ENCODE results near the gene GNPNAT1. TPM values are rescaled to one million over a fixed set of nuclear protein-coding genes. Genes with fewer than 3 reads are reported as not detected.
"Not testable (repeated sequence)": the region's sequence is repeated elsewhere in the genome, so short reads cannot be mapped to it uniquely, and the experiment has no call there.

The GNPNAT1 gene
- total and polyA plus RNA-seq, 2 donors (not counting 3 experiments of a cell fraction or from before 2014, with no cell fraction given), result 18.7 to 38.9 TPM

- Histone ChIP-seq H3K27ac (ENCODE audit: insufficient read depth, low read depth, low read length) (no peak overlapping the region), H3K4me1 (ENCODE audit: control insufficient read depth, extremely low read depth, insufficient read depth, low read length) (peaks cover 17% of the 10 kb centered on the region), H3K4me3 (replicated peaks in 1 of 3; ENCODE audit: insufficient read depth in 1 of 3, low read depth in 1 of 3, low read length in 3 of 3) (no peak overlapping the region), H3K9me1 (replicated peaks; ENCODE audit: control insufficient read depth, extremely low read depth, insufficient read depth, low read length) (no peaks in the 10 kb centered on the region), H3K27me3 (ENCODE audit: control insufficient read depth in 2 of 2, insufficient read depth in 2 of 2, low read length in 2 of 2) (no peaks in the 10 kb centered on the region), H2AFZ (ENCODE audit: low read depth, low read length) (no peak overlapping the region), H3K79me2 (ENCODE audit: control insufficient read depth, insufficient read depth, low read length) (no peaks in the 10 kb centered on the region), H3K9ac (replicated peaks; ENCODE audit: extremely low read depth, insufficient read depth, low read length) (no peak overlapping the region), H3K36me3 (ENCODE audit: control insufficient read depth in 2 of 2, extremely low read depth in 1 of 2, insufficient read depth in 2 of 2, low read length in 2 of 2) (peaks cover 2 to 10% of the 10 kb centered on the region in 2 experiments), H4K20me1 (replicated peaks; ENCODE audit: control insufficient read depth, extremely low read depth, insufficient read depth, low read length) (no peaks in the 10 kb centered on the region), H3K9me3 (replicated peaks; ENCODE audit: control insufficient read depth, insufficient read depth, low read length) (no peaks in the 10 kb centered on the region), H3K4me2 (ENCODE audit: insufficient read depth, low read length) (no peak overlapping the region)
- FAIRE-seq (no peak), DNase-seq (ENCODE audit: low read depth, low spot score) (no peak)
- BruUV-seq (replicated peaks), result no TSS peak
- ChIA-PET POLR2A (interaction anchor here (0.6 kb wide), 1 partner anchor 25 kb away, joined by 3 read pairs; no protein-coding TSS in a partner anchor), CTCF (interaction anchor here (0.5 kb wide), 1 partner anchor 182 kb away, joined by 3 read pairs; no protein-coding TSS in a partner anchor)
- dilution Hi-C loops (cut with MboI; ENCODE audit: extremely low pct_ligation_motif_present, low sequenced_read_pairs), result no loop called here
- no peak for TF ChIP-seq MYC (IDR thresholded peaks at IDR 0.05; ENCODE audit: low read depth, low read length)
- TF ChIP-seq POLR2A (IDR thresholded peaks at IDR 0.05; ENCODE audit: low read depth, low read length), result no peak
- no peak for TF ChIP-seq POLR2AphosphoS5 (IDR thresholded peaks at IDR 0.05; ENCODE audit: insufficient read depth, low read depth, low read length)
- no peak for TF ChIP-seq CTCF (IDR thresholded peaks at IDR 0.05; ENCODE audit: extremely low read depth in 1 of 2, insufficient read depth in 1 of 2, low read depth in 1 of 2, low read length in 2 of 2)
- no peak for TF ChIP-seq EZH2 (IDR thresholded peaks at IDR 0.05; ENCODE audit: borderline replicate concordance, low read depth, low read length, severe bottlenecking)
- TF ChIP-seq FOS (IDR thresholded peaks at IDR 0.05; ENCODE audit: borderline replicate concordance, insufficient read depth, low read length), result no peak
- TF ChIP-seq JUN (IDR thresholded peaks at IDR 0.05; ENCODE audit: borderline replicate concordance, insufficient read depth, insufficient read length, low read depth), result no peak
- no peak for TF ChIP-seq GATA2 (IDR thresholded peaks at IDR 0.05; ENCODE audit: insufficient read depth, insufficient read length, low read depth, low read length)
- TF ChIP-seq, protein P1, sequence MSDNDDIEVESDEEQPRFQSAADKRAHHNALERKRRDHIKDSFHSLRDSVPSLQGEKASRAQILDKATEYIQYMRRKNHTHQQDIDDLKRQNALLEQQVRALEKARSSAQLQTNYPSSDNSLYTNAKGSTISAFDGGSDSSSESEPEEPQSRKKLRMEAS (IDR thresholded peaks at IDR 0.05; ENCODE audit: insufficient read depth, insufficient read length), result no peak
- intact Hi-C loops (cut with micrococcal nuclease), result loop anchor here (5.0 kb wide), 1 partner anchor 35 kb away; the partner anchor contains the start of gene STYX
Measured at GRCh38 chr14:52767058-52767833, 24.2 kb downstream of the GNPNAT1 start.

DNA sequence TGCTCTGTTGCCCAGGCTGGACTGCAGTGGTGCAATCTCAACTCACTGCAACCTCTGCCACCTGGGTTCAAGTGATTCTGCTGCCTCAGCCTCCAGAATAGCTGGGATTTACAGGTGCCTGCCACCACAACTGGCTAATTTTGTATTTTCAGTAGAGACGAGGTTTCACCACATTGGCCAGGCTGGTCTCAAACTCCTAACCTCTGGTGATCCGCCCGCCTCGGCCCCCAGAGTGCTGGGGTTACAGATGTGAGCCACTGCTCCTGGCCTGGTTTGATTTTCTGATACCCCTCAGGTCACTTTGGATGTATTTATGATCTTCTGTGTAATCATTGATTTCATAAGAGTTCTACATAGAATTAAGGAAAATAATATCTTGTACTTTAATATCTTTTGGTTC is 28.5 kb downstream of the GNPNAT1 start:
- CTCF ChIA-PET, result interaction anchor here (0.7 to 1.0 kb wide), 3 partner anchors 12 to 59 kb away, joined by 3 to 4 read pairs (median 4); no protein-coding TSS in a partner anchor
- H3K27ac ChIP-seq (ENCODE audit: insufficient read depth, low read depth, low read length); intact Hi-C loops (cut with micrococcal nuclease); H3K9me1 ChIP-seq (replicated peaks; ENCODE audit: control insufficient read depth, extremely low read depth, insufficient read depth, low read length); FAIRE-seq; H3K4me2 ChIP-seq (ENCODE audit: insufficient read depth, low read length); H3K79me2 ChIP-seq (ENCODE audit: control insufficient read depth, insufficient read depth, low read length); H3K9me3 ChIP-seq (replicated peaks; ENCODE audit: control insufficient read depth, insufficient read depth, low read length); BruUV-seq (replicated peaks); H3K4me3 ChIP-seq (replicated peaks in 1 of 3; ENCODE audit: insufficient read depth in 1 of 3, low read depth in 1 of 3, low read length in 3 of 3); POLR2A ChIA-PET; DNase-seq (ENCODE audit: low read depth, low spot score); dilution Hi-C loops (cut with MboI; ENCODE audit: extremely low pct_ligation_motif_present, low sequenced_read_pairs); H2AFZ ChIP-seq (ENCODE audit: low read depth, low read length); H3K36me3 ChIP-seq (ENCODE audit: control insufficient read depth in 2 of 2, extremely low read depth in 1 of 2, insufficient read depth in 2 of 2, low read length in 2 of 2); H3K4me1 ChIP-seq (ENCODE audit: control insufficient read depth, extremely low read depth, insufficient read depth, low read length); H3K27me3 ChIP-seq (ENCODE audit: control insufficient read depth in 2 of 2, insufficient read depth in 2 of 2, low read length in 2 of 2); H4K20me1 ChIP-seq (replicated peaks; ENCODE audit: control insufficient read depth, extremely low read depth, insufficient read depth, low read length); H3K9ac ChIP-seq (replicated peaks; ENCODE audit: extremely low read depth, insufficient read depth, low read length): not testable (repeated sequence)
